DMS79 treated with DMSO at 0.1 percent for 48 hours (cell line): ENCODE measurements around the gene ADH1A.
"Not testable (repeated sequence)": the region's sequence is repeated elsewhere in the genome, so short reads cannot be mapped to it uniquely, and the experiment has no call there.

Experiments used
- DNase-seq: peaks from one replicate; lab custom pipeline; 2025; lab: John Stamatoyannopoulos, UW

Gene ADH1A

DNA sequence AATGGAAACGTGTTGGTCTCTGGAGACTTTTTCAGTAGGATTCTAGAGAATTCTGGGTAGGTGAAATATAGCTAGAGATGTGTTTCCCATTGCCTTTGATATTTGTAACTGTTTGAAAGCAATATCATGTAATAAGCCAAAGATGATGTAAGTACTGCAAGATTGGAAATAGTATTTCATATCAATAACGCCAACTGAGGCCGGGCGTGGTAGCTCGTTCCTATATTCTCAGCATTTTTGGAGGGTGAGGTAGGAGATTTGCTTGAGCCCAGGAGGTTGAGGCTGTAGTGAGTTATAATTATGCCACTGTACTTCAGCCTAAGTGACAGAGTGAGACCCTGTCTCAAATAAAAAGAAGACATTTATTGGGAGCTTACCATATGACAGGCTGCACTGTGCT is 9.5 kb downstream of the ADH1A start:
- no peak for DNase-seq

- DNase-seq: no peak
These were observed 14.4 kb downstream of the ADH1A start for GRCh38 chr4:99276417-99276816.

- DNase-seq: no peak
These were observed 14.9 kb downstream of the ADH1A start for GRCh38 chr4:99275885-99276284.

DNA sequence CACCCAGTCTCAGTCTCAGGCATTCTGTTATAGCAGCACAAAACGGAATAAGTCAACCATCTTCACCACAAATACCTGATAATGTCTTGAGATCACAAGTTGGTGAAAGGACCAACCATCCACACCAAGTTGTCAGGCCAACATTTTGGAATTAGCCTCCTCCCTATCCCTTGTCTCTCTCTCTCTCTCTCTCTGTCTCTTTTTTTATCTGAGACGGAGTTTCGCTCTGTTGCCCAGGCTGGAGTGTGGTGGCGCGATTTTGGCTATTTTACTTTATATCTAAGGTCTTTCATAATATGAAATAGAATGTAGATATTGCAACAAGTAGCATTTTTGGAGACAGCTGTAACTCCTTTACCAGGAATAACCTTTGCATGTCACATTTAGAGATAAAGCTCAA is 15.7 kb downstream of the ADH1A start:
- no peak for DNase-seq

GRCh38 chr4:99273704-99274103 is 17.1 kb downstream of the ADH1A start:
- DNase-seq: no peak

DNA sequence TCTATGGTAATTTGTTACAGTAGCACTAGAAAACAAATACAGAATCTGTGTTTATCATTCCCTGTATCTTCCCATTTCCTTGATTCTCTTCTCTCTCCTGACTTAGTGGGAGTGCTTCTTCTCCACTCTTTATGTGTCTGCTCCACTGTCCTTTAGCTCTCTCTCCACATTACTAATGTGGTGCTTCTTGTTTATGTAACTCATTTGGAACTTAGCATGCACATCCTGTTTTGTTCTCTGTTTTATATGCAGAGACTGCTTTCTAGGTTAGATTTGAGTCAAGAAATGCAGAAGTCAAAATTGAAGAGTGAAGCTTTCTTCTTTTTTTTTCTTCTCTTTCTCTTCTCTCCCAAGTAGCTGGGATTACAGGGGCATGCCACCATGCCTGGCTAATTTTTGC is 25.9 kb downstream of the ADH1A start:
- no peak for DNase-seq

- no peak for DNase-seq
These were observed 38.0 kb downstream of the ADH1A start for GRCh38 chr4:99252746-99253145.

DNA sequence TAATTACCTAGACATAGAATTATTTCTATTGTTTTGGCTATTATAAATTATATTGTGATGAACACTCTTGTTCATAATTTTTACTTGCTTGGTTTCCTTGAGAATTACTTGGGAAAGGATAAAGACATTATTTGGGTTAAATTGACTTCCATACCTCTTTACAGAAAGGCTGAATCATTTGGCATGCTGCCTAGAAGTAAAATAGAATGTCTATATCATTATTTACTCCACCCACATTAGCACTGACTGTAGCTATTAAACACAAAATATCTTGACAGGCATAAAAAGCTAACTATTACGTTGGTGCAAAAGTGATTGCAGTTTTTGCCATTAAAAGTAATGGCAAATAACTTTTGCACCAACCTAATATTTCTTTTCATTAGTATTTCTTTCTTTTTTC is 42.1 kb downstream of the ADH1A start:
- no peak for DNase-seq

DNA sequence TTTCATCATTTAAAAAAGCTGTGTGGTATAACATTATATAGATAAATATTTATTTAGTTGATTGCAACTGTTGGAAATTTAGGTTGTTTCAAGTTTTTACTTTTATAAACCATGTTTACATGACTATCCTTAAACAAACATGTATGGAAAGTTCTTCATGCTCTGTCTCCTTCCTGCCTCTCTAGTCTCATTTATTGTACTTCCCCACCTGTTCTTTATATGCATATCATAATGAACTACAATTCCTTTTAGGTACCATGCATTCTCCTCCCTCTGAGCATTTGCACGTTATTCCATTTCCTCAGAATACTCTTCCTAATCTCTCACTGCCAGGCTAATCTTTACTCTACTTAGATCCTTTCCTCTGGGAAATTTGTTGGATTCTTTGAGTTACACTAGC is 54.8 kb downstream of the ADH1A start:
- DNase-seq: no peak

DNA sequence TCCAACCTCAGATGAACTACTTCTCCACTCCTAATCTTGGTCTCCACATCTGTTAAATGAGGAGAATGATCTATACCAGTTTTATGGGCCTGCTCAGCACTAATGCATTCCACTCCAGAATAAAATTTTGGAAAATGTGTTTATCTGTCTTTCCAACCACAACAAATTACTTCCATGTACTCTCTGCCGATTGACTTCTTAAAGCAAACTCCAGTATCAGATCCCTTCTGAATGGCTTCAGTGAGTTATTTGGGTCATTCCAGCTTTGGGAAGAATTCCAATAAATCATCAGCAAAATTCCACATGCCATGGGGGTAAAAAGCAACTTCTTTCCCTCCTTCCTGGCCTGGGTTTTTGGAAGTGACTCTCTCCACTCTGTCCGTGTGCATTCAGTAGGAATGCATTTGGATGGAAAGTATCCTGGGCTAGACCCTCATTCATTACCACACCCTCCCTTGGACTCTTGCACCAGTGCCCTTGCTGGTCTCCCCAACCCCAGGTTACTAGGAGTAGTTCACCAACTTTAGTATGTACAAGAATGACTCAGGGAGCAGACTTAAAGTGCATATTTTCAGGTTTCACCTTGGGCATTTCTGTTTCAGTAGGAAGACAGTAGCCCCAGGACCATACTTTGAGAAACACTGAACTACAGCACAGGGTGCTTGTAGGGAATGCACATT is 56.3 kb downstream of the ADH1A start:
- no peak for DNase-seq

- DNase-seq: not testable (repeated sequence)
These were observed 57.4 kb downstream of the ADH1A start for GRCh38 chr4:99233397-99233796.

DNA sequence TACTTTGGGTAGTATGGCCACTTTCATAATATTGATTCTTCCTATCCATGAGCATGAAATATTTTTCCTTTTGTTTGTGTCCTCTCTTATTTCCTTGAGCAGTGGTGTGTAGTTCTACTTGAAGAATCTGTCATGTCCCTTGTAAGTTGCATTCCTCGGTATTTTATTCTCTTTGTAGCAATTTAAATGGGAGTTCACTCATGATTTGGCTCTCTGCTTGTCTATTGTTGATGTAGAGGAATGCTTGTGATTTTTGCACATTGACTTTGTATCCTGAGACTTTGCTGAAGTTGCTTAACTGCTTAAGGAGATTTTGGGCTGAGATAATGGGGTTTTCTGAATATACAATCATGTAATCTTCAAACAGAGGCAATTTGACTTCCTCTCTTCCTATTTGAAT is 62.1 kb downstream of the ADH1A start:
- not testable (repeated sequence) for DNase-seq

DNA sequence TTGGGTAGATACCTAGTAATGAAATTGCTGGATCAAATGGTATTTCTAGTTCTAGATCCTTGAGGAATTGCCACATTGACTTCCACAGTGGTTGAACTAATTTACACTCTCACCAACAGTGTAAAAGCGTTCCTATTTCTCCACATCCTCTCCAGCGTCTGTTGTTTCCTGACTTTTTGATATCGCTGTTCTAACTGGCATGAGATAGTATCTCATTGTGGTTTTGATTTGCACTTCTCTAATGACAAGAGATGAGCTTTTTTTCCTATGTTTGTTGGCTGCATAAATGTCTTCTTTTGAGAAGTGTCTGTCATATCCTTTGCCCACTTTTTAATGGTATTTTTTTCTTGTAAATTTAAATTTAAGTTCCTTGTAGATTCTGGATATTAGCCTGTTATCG is 63.1 kb downstream of the ADH1A start:
- DNase-seq: not testable (repeated sequence)
